ENCODE data around the gene COG5.

COG5 gene

GRCh38 chr7:107370816-107371215 is 192.9 kb downstream of the COG5 start:
- no peaks in the 10 kb centered on the region for H3K27me3 ChIP-seq (replicated peaks; ENCODE audit: control insufficient read depth, insufficient read depth, low read length)
- no peak for TF ChIP-seq CTCF (IDR thresholded peaks at IDR 0.05; ENCODE audit: insufficient read depth, low read length, poor library complexity, severe bottlenecking)
- H3K36me3 ChIP-seq (ENCODE audit: control insufficient read depth, insufficient read depth, low read length) = no peaks in the 10 kb centered on the region
- no peak overlapping the region for H3K4me3 ChIP-seq (replicated peaks; ENCODE audit: low read depth, low read length)
- no peak for DNase-seq (ENCODE audit: extremely low read depth, insufficient read length)

GRCh38 chr7:107364787-107365186 is 198.9 kb downstream of the COG5 start:
- DNase-seq (ENCODE audit: extremely low read depth, insufficient read length) = no peak
- peaks cover 5% of the 10 kb centered on the region for H3K36me3 ChIP-seq (ENCODE audit: control insufficient read depth, insufficient read depth, low read length)
- no peak overlapping the region for H3K4me3 ChIP-seq (replicated peaks; ENCODE audit: low read depth, low read length)
- H3K27me3 ChIP-seq (replicated peaks; ENCODE audit: control insufficient read depth, insufficient read depth, low read length) = no peaks in the 10 kb centered on the region
- TF ChIP-seq CTCF (IDR thresholded peaks at IDR 0.05; ENCODE audit: insufficient read depth, low read length, poor library complexity, severe bottlenecking) = no peak

- H3K36me3 ChIP-seq (ENCODE audit: control insufficient read depth, insufficient read depth, low read length) = peaks cover 10% of the 10 kb centered on the region
Observed at GRCh38 chr7:107359520-107360316, 204.0 kb downstream of the COG5 start.

GRCh38 chr7:107355616-107356015 is 208.1 kb downstream of the COG5 start:
- Histone ChIP-seq H3K4me3 (replicated peaks; ENCODE audit: low read depth, low read length) (no peak overlapping the region), H3K27me3 (replicated peaks; ENCODE audit: control insufficient read depth, insufficient read depth, low read length) (no peaks in the 10 kb centered on the region), H3K36me3 (ENCODE audit: control insufficient read depth, insufficient read depth, low read length) (peaks cover 10% of the 10 kb centered on the region)
- TF ChIP-seq CTCF (IDR thresholded peaks at IDR 0.05; ENCODE audit: insufficient read depth, low read length, poor library complexity, severe bottlenecking) = no peak
- no peak for DNase-seq (ENCODE audit: extremely low read depth, insufficient read length)

More at GRCh38 chr7:107359520-107360316, 204.0 kb downstream of the COG5 start:
- no peak for DNase-seq (ENCODE audit: extremely low read depth, insufficient read length)
- no peak for TF ChIP-seq CTCF (IDR thresholded peaks at IDR 0.05; ENCODE audit: insufficient read depth, low read length, poor library complexity, severe bottlenecking)
- Histone ChIP-seq H3K27me3 (replicated peaks; ENCODE audit: control insufficient read depth, insufficient read depth, low read length) (no peaks in the 10 kb centered on the region), H3K4me3 (replicated peaks; ENCODE audit: low read depth, low read length) (no peak overlapping the region)

GRCh38 chr7:107354640-107355039 is 209.1 kb downstream of the COG5 start:
- Histone ChIP-seq H3K4me3 (replicated peaks; ENCODE audit: low read depth, low read length) (no peak overlapping the region), H3K36me3 (ENCODE audit: control insufficient read depth, insufficient read depth, low read length) (peaks cover 3% of the 10 kb centered on the region), H3K27me3 (replicated peaks; ENCODE audit: control insufficient read depth, insufficient read depth, low read length) (no peaks in the 10 kb centered on the region)
- no peak for DNase-seq (ENCODE audit: extremely low read depth, insufficient read length)
- TF ChIP-seq CTCF (IDR thresholded peaks at IDR 0.05; ENCODE audit: insufficient read depth, low read length, poor library complexity, severe bottlenecking) = no peak
